Daoy (cell line): Measurements from ENCODE around the gene LEFTY2. TPM values are rescaled to one million over a fixed set of nuclear protein-coding genes. Genes with fewer than 3 reads are reported as not detected.
"Not testable (repeated sequence)": the region's sequence is repeated elsewhere in the genome, so short reads cannot be mapped to it uniquely, and the experiment has no call there.

Source experiments
- DNase-seq: peaks from one replicate; pipeline ENCODE4 v3.0.0-alpha.2; 2015; ENCODE audit warnings: low read depth
- total RNA-seq: library from RNA; depleted of rRNA; stranded (reverse); fragments of >200 nt; shearing (Covaris generic); gene quantifications from 2 replicates; pipeline ENCODE4 v1.2.3, GENCODE V29; 2014

LEFTY2 gene
- total RNA-seq, 1 experiment from 2014 or later = not detected

- no peak for DNase-seq
These were observed 12.3 kb upstream of the LEFTY2 start for GRCh38 chr1:225953315-225953714.

GRCh38 chr1:225950905-225951497 lies 10.0 kb upstream of the LEFTY2 start:
- no peak for DNase-seq

GRCh38 chr1:225949041-225949440 lies 8.0 kb upstream of the LEFTY2 start:
- no peak for DNase-seq

DNA sequence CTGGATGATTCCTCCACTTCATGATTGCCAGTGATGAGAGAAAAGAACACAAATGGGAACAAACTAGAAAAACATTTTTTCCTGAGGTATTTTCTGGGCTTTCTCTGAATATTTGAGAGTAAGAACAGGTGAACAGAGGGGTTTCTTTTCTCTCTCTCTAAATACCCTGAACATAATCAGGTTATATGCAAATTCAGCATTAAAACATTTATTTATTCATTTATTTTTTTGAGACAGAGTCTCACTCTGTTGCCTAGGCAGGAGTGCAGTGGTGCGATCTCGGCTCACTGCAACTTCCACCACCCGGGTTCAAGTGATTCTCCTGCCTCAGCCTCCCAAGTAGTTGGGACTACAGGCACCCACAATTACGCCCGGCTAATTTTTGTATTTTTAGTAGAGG lies 5.8 kb upstream of the LEFTY2 start:
- no peak for DNase-seq

DNA sequence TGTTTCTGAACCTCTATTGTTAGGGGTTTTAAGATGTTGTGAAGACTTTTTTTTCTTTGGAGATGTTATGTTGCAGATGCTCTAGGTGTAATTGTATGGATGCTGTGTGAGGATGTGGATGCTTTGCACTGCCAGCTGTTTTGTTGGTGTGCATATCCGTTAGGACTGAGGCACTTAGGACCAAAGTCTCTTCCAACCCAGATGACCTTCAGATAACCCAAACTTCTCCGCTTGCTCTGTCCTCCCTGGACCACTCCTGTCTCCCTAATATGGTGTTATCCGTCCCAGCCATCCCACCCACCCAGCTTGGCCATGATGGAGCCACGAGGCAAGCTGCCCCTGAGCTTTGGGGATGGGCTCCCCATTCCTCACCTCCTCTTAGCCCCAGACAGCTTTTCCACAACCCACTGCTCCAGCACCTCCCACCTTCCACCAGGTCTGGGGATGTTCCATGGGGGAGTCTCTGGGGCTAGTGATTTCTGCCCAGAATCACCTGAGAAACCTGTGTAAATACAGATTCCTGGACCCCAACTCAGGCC lies 5.1 kb upstream of the LEFTY2 start:
- DNase-seq = no peak

GRCh38 chr1:225945564-225945963 lies 4.5 kb upstream of the LEFTY2 start:
- DNase-seq = no peak

GRCh38 chr1:225944951-225945350 lies 3.9 kb upstream of the LEFTY2 start:
- DNase-seq = no peak

- DNase-seq = no peak
These were observed 3.4 kb upstream of the LEFTY2 start for GRCh38 chr1:225944387-225944786.

- DNase-seq = no peak
These were observed 2.6 kb upstream of the LEFTY2 start for GRCh38 chr1:225943582-225943981.

DNA sequence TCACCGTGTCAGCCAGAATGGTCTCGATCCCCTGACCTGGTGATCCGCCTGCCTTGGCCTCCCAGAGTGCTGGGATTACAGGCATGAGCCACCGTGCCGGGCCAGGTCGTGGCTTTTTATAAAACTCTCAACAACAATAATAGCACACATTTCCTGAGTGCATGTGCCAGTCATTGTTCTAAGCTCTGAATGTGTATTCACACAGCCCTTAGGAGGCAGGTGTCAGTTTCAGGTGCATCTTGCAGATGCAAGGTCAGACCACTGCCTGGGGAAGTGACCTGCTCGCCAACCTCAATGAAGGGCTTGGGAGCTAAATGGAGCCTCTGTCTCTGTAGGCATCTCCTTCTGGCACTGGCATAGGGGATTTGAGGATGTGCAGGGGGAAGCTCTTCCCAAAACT lies 1.6 kb upstream of the LEFTY2 start:
- DNase-seq = no peak

DNA sequence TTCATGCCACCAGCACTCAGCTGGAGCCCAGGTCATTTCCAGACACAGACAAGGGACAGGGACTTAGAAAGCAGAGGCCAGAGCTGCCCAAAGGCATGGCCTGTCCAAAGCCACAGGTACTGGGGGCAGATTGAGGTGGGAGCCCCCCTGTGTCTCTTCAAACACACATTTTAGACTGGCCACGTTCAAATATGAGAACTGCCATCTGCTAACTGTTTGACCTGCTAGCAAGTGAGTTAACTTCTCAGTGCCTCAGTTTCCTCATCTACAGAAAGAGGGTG lies 862 bp upstream of the LEFTY2 start:
- DNase-seq = no peak

DNA sequence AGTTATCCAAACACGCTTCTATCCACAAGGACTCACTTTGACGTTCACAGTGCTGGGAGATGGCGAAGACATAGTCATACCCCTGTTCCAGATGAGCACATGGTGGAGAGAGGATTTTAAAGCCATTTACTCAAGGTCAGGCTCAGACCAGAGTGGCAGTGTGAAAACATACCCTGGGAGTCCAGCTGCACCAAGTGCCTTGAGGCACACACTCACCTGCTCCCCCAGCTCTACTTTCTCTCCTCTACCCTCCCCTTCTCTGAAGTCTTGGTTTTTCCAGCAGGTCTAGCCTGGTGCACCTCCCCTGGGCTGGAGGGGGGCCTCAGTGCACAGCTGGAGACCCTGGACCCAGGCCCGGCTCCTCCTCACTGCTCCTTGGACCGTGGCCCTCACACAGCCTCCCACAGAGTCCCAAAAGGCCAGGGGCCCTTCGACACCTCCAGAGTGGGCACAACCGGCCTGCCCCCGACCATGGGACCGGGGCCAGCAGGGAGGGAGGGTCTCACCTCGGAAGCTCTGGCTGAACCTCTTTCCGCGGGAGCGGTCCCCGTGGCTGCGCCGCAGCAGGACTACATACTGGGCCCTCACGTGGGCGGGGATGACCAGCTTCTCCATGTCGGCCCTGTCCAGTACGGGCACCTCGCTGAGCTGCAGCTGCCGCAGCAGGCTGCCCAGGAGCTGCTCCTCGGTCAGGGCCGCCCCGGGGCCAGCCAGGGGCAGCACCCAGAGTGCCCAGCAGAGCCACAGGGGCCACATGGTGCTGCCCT lies 452 bp downstream of the LEFTY2 start:
- DNase-seq = no peak

DNA sequence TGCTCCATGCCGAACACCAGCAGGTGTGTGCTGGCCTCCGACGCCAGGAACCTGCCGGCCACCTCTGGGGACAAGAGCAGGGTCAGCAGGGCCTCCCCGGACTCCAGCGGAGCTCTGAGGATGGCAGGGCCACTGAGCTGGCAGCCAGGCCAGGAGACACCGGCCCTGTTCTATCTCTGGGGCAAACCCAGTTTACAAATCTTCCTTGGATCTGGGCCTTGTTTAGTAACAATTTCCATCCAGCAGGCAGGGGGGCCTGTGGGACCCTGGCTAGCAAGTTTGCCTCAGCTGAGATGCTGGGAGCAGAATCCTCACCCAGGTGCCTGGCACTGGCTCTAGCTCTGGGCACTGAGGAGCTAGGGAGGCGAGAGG lies 1.1 kb downstream of the LEFTY2 start:
- not testable (repeated sequence) for DNase-seq

DNA sequence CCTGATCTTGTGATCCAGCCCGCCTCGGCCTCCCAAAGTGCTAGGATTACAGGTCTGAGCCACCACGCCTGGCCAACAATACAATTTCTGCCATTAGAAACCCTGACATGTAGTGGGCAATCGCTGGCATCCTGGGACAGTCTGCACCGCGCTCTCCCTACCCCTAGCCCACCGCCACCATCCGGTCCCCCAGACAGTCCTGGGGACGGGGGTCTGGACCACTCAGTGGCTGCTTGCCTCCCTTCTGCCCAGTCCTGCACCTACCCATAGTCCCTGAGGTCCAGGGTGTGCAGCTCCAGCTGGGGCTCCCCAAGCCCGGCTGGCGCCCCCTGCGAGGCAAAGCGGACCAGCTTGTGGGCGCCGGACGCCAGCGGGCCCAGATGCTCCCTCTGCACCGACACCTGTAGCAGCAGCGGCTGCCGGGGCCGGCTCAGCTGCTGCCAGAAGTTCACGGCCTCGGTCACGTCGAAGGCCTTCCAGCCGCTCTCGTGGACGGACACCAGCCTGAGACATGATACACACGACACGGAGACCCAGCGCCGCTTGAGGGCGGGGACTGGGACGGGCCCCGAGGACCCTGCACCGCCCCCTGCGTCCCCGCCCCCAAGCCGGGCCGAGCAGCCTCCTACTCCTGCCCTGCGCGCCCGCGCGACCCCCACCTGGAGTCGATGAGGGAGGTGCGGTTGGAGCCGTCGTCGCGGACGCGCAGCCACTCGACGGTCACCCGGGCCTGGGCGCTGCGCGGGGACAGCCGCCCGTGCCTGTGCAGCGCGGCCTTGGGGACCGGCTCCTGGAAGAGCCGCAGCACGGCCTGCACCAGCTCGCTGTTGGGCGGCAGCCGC lies 1.7 kb downstream of the LEFTY2 start:
- not testable (repeated sequence) for DNase-seq

DNA sequence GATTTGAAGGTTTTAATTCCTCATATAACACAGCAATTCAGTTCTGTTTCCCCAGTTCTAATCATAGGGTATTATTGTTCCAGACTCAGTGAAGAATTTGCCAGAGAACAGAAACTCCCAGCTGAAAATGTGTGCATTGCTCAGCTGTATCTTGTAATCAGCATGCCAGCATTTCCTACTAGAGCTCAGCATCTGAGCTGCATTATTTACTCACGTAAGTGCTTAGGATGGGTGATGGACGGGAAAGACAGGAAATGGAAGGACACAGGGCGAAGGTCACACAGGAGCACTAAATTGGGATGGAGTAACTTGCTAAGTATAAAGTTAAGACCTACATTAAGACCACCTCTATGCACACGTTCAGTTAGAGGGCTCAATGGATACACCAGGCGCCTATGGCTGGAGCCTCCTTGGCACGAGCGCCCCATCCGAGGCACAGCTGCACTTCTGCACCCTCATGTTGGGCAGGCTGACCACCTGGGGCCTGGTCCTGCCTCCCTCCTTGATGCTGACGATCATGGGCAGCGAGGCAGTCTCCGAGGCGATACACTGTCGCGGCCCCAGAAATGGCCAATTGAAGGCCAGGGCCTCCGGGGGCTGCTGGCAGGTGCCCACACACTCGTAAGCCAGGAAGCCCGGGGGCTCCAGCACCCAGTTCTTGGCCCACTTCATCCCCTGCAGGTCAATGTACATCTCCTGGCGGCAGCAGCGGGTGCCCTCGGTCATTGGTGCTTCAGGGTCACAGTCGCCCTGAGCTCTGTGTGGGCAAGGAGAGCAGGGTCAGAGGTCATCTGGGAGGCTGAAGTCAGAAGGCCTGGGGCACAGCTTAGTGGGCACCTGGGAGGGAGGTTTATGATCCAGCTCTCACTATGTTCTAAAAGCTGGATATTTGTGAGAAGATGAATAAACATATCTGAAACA lies 3.7 kb downstream of the LEFTY2 start:
- no peak for DNase-seq

- DNase-seq = no peak
These were observed 4.5 kb downstream of the LEFTY2 start for GRCh38 chr1:225936523-225936922.

- DNase-seq = peak; percentile 27
These were observed 4.9 kb downstream of the LEFTY2 start for GRCh38 chr1:225936086-225936485.

- no peak for DNase-seq
These were observed 6.3 kb downstream of the LEFTY2 start for GRCh38 chr1:225934711-225935110.

GRCh38 chr1:225933072-225933471 lies 7.9 kb downstream of the LEFTY2 start:
- DNase-seq = peak; percentile 67

- DNase-seq = no peak
These were observed 9.5 kb downstream of the LEFTY2 start for GRCh38 chr1:225931270-225932136.

DNA sequence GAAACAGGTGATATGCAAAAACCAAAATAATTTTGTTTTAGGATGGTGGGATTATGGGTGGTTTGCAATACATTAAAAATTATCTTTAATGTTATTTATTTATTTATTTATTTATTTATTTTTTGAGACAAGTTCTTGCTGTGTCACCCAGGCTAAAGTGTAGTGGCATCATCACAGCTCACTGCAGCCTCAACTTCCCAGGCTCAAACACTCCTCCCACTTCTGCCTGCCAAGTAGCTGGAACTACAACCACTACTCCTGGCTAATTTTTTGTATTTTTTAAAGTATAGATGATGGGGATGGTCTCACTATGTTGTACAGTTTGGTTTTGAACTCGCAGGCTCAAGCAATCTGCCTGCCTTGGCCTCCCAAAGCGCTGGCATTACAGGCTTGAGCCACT lies 10.5 kb downstream of the LEFTY2 start:
- no peak for DNase-seq
